ENCODE results near the gene SDR9C7.

DNA sequence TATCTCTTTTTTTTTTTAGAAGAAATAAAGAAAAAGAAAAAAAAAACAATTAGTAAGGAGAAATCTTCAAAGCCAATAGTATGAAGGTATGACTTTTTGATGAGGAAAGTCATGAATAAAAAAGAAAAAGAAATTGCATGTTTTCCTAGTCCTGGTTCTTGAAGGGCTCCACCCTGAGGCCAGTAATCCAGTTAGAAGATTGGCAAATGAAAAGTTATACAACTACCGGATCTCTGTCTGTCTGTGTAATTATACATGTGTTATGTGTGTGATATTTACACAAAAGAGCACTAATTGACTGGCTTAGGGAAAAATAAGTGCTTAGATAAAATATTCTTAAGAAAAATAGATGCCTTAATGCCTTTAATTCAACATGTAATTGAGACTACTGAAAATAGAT, 28.4 kb downstream of the SDR9C7 start:
- TF ChIP-seq, protein P1, sequence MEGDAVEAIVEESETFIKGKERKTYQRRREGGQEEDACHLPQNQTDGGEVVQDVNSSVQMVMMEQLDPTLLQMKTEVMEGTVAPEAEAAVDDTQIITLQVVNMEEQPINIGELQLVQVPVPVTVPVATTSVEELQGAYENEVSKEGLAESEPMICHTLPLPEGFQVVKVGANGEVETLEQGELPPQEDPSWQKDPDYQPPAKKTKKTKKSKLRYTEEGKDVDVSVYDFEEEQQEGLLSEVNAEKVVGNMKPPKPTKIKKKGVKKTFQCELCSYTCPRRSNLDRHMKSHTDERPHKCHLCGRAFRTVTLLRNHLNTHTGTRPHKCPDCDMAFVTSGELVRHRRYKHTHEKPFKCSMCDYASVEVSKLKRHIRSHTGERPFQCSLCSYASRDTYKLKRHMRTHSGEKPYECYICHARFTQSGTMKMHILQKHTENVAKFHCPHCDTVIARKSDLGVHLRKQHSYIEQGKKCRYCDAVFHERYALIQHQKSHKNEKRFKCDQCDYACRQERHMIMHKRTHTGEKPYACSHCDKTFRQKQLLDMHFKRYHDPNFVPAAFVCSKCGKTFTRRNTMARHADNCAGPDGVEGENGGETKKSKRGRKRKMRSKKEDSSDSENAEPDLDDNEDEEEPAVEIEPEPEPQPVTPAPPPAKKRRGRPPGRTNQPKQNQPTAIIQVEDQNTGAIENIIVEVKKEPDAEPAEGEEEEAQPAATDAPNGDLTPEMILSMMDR (conservative IDR thresholded peaks at IDR 0.05; ENCODE audit: low read depth in 2 of 2): no peak
- TF ChIP-seq, protein P2, sequence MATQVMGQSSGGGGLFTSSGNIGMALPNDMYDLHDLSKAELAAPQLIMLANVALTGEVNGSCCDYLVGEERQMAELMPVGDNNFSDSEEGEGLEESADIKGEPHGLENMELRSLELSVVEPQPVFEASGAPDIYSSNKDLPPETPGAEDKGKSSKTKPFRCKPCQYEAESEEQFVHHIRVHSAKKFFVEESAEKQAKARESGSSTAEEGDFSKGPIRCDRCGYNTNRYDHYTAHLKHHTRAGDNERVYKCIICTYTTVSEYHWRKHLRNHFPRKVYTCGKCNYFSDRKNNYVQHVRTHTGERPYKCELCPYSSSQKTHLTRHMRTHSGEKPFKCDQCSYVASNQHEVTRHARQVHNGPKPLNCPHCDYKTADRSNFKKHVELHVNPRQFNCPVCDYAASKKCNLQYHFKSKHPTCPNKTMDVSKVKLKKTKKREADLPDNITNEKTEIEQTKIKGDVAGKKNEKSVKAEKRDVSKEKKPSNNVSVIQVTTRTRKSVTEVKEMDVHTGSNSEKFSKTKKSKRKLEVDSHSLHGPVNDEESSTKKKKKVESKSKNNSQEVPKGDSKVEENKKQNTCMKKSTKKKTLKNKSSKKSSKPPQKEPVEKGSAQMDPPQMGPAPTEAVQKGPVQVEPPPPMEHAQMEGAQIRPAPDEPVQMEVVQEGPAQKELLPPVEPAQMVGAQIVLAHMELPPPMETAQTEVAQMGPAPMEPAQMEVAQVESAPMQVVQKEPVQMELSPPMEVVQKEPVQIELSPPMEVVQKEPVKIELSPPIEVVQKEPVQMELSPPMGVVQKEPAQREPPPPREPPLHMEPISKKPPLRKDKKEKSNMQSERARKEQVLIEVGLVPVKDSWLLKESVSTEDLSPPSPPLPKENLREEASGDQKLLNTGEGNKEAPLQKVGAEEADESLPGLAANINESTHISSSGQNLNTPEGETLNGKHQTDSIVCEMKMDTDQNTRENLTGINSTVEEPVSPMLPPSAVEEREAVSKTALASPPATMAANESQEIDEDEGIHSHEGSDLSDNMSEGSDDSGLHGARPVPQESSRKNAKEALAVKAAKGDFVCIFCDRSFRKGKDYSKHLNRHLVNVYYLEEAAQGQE (IDR thresholded peaks at IDR 0.05; ENCODE audit: unreplicated experiment): no peak
- TF ChIP-seq POLR2AphosphoS5 (IDR thresholded peaks at IDR 0.05; ENCODE audit: low read depth): no peak
- TF ChIP-seq EZH2 (IDR thresholded peaks at IDR 0.05; ENCODE audit: low read depth, unreplicated experiment): no peak
- TF ChIP-seq NANOG (IDR thresholded peaks at IDR 0.05; ENCODE audit: borderline replicate concordance): no peak
